Measurements from ENCODE around the gene VPS50.

Gene VPS50

GRCh38 chr7:93231799-93232672 lies at the start of gene VPS50:
Gene VPS50 (plus strand): TSS chr7:93232366. CDS start chr7:93232468, 102 bp downstream.
- Mint-ChIP-seq H3K27ac (peak within 1 kb of the TSS; percentile 94), H3K27me3 (no peaks in the 10 kb centered on the region), H3K36me3 (no peaks in the 10 kb centered on the region), H3K4me1 (ENCODE audit: low read depth) (peaks cover 21% of the 10 kb centered on the region), H3K4me3 (peak within 1 kb of the TSS; percentile 95), H3K9me3 (ENCODE audit: low read depth) (no peaks in the 10 kb centered on the region)

- Mint-ChIP-seq H3K4me3 (no peak overlapping the region), H3K36me3 (no peaks in the 10 kb centered on the region), H3K9me3 (ENCODE audit: low read depth) (no peaks in the 10 kb centered on the region), H3K4me1 (ENCODE audit: low read depth) (no peaks in the 10 kb centered on the region), H3K27me3 (peaks cover 29% of the 10 kb centered on the region), H3K27ac (no peak overlapping the region)
Observed at GRCh38 chr7:93185303-93186027, 46.7 kb upstream of the VPS50 start.

GRCh38 chr7:93188870-93189634 lies 43.1 kb upstream of the VPS50 start:
- Mint-ChIP-seq H3K4me1 (ENCODE audit: low read depth) (no peaks in the 10 kb centered on the region), H3K4me3 (no peak overlapping the region), H3K27me3 (peaks cover 34% of the 10 kb centered on the region), H3K27ac (no peak overlapping the region), H3K9me3 (ENCODE audit: low read depth) (no peaks in the 10 kb centered on the region), H3K36me3 (no peaks in the 10 kb centered on the region)

GRCh38 chr7:93194386-93194785 lies 37.8 kb upstream of the VPS50 start:
- H3K4me3 Mint-ChIP-seq, result no peak overlapping the region
- peaks cover 37% of the 10 kb centered on the region for H3K27me3 Mint-ChIP-seq
- no peaks in the 10 kb centered on the region for H3K4me1 Mint-ChIP-seq (ENCODE audit: low read depth)
- H3K27ac Mint-ChIP-seq, result no peak overlapping the region
- H3K9me3 Mint-ChIP-seq (ENCODE audit: low read depth), result no peaks in the 10 kb centered on the region
- no peaks in the 10 kb centered on the region for H3K36me3 Mint-ChIP-seq

- Mint-ChIP-seq H3K36me3 (no peaks in the 10 kb centered on the region), H3K9me3 (ENCODE audit: low read depth) (no peaks in the 10 kb centered on the region), H3K27me3 (peaks cover 28% of the 10 kb centered on the region), H3K4me3 (no peak overlapping the region), H3K4me1 (ENCODE audit: low read depth) (no peaks in the 10 kb centered on the region), H3K27ac (no peak overlapping the region)
Observed at GRCh38 chr7:93196336-93196735, 35.8 kb upstream of the VPS50 start.

GRCh38 chr7:93198472-93198871 lies 33.7 kb upstream of the VPS50 start:
- Mint-ChIP-seq H3K9me3 (ENCODE audit: low read depth) (no peaks in the 10 kb centered on the region), H3K36me3 (no peaks in the 10 kb centered on the region), H3K27ac (no peak overlapping the region), H3K27me3 (peaks cover 31% of the 10 kb centered on the region), H3K4me3 (no peak overlapping the region), H3K4me1 (ENCODE audit: low read depth) (no peaks in the 10 kb centered on the region)

- H3K4me1 Mint-ChIP-seq (ENCODE audit: low read depth), result no peaks in the 10 kb centered on the region
- peaks cover 19% of the 10 kb centered on the region for H3K27me3 Mint-ChIP-seq
- H3K27ac Mint-ChIP-seq, result no peak overlapping the region
- H3K36me3 Mint-ChIP-seq, result no peaks in the 10 kb centered on the region
- no peaks in the 10 kb centered on the region for H3K9me3 Mint-ChIP-seq (ENCODE audit: low read depth)
- H3K4me3 Mint-ChIP-seq, result no peak overlapping the region
Observed at GRCh38 chr7:93202594-93203250, 29.4 kb upstream of the VPS50 start.

- Mint-ChIP-seq H3K9me3 (ENCODE audit: low read depth) (no peaks in the 10 kb centered on the region), H3K4me1 (ENCODE audit: low read depth) (no peaks in the 10 kb centered on the region), H3K27ac (no peak overlapping the region), H3K36me3 (no peaks in the 10 kb centered on the region), H3K4me3 (no peak overlapping the region), H3K27me3 (peaks cover 18% of the 10 kb centered on the region)
Observed at GRCh38 chr7:93203496-93203895, 28.7 kb upstream of the VPS50 start.

GRCh38 chr7:93205046-93205445 lies 27.1 kb upstream of the VPS50 start:
- H3K4me3 Mint-ChIP-seq, result no peak overlapping the region
- H3K27me3 Mint-ChIP-seq, result peaks cover 13% of the 10 kb centered on the region
- no peak overlapping the region for H3K27ac Mint-ChIP-seq
- H3K36me3 Mint-ChIP-seq, result no peaks in the 10 kb centered on the region
- no peaks in the 10 kb centered on the region for H3K9me3 Mint-ChIP-seq (ENCODE audit: low read depth)
- no peaks in the 10 kb centered on the region for H3K4me1 Mint-ChIP-seq (ENCODE audit: low read depth)

GRCh38 chr7:93211228-93211818 lies 20.8 kb upstream of the VPS50 start:
- Mint-ChIP-seq H3K27me3 (peaks cover 27% of the 10 kb centered on the region), H3K9me3 (ENCODE audit: low read depth) (no peaks in the 10 kb centered on the region), H3K36me3 (no peaks in the 10 kb centered on the region), H3K4me3 (no peak overlapping the region), H3K4me1 (ENCODE audit: low read depth) (no peaks in the 10 kb centered on the region), H3K27ac (no peak overlapping the region)

GRCh38 chr7:93212881-93213280 lies 19.3 kb upstream of the VPS50 start:
- H3K4me3 Mint-ChIP-seq, result no peak overlapping the region
- H3K36me3 Mint-ChIP-seq, result no peaks in the 10 kb centered on the region
- H3K27me3 Mint-ChIP-seq, result peaks cover 27% of the 10 kb centered on the region
- no peaks in the 10 kb centered on the region for H3K4me1 Mint-ChIP-seq (ENCODE audit: low read depth)
- H3K9me3 Mint-ChIP-seq (ENCODE audit: low read depth), result no peaks in the 10 kb centered on the region
- no peak overlapping the region for H3K27ac Mint-ChIP-seq

GRCh38 chr7:93218997-93219827 lies 13.0 kb upstream of the VPS50 start:
- H3K4me3 Mint-ChIP-seq, result no peak overlapping the region
- no peaks in the 10 kb centered on the region for H3K4me1 Mint-ChIP-seq (ENCODE audit: low read depth)
- H3K27ac Mint-ChIP-seq, result no peak overlapping the region
- H3K36me3 Mint-ChIP-seq, result no peaks in the 10 kb centered on the region
- peaks cover 18% of the 10 kb centered on the region for H3K27me3 Mint-ChIP-seq
- no peaks in the 10 kb centered on the region for H3K9me3 Mint-ChIP-seq (ENCODE audit: low read depth)

- no peaks in the 10 kb centered on the region for H3K9me3 Mint-ChIP-seq (ENCODE audit: low read depth)
- H3K27ac Mint-ChIP-seq, result no peak overlapping the region
- no peaks in the 10 kb centered on the region for H3K4me1 Mint-ChIP-seq (ENCODE audit: low read depth)
- H3K4me3 Mint-ChIP-seq, result no peak overlapping the region
- peaks cover 13% of the 10 kb centered on the region for H3K27me3 Mint-ChIP-seq
- no peaks in the 10 kb centered on the region for H3K36me3 Mint-ChIP-seq
Observed at GRCh38 chr7:93219868-93220267, 12.3 kb upstream of the VPS50 start.

Measured in activated naive CD8-positive, alpha-beta T cell (primary cell).